ENCODE data around the gene ETS2. TPM values are rescaled to one million over a fixed set of nuclear protein-coding genes. Genes with fewer than 3 reads are reported as not detected.

ETS2 gene
- total and polyA plus RNA-seq, 10 of the 15 experiments (the other 5 are each of a cell fraction or from before 2014, with no cell fraction given) = 0.52 to 8.6 (median 3.8) TPM

DNA sequence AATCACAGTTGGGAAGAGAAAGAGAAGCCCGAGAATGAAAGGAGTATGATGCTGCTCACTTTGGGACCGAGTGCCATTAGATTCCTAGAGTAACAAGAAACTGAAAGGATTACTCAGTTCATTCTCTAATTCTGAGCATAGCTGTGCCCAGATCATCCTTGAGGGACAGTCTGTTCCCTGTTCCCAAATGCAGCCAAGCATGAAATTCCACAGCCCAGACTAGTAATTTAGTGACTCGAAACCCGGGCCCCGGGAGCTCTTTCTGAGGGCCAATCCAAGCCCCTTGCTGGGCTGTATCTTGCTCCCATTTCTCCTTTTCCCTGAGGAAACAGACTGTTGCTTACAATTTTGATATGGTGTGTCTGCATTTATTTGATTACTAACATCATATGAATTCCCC, 30.0 kb upstream of the ETS2 start (continued):
- TF ChIP-seq, protein P1, sequence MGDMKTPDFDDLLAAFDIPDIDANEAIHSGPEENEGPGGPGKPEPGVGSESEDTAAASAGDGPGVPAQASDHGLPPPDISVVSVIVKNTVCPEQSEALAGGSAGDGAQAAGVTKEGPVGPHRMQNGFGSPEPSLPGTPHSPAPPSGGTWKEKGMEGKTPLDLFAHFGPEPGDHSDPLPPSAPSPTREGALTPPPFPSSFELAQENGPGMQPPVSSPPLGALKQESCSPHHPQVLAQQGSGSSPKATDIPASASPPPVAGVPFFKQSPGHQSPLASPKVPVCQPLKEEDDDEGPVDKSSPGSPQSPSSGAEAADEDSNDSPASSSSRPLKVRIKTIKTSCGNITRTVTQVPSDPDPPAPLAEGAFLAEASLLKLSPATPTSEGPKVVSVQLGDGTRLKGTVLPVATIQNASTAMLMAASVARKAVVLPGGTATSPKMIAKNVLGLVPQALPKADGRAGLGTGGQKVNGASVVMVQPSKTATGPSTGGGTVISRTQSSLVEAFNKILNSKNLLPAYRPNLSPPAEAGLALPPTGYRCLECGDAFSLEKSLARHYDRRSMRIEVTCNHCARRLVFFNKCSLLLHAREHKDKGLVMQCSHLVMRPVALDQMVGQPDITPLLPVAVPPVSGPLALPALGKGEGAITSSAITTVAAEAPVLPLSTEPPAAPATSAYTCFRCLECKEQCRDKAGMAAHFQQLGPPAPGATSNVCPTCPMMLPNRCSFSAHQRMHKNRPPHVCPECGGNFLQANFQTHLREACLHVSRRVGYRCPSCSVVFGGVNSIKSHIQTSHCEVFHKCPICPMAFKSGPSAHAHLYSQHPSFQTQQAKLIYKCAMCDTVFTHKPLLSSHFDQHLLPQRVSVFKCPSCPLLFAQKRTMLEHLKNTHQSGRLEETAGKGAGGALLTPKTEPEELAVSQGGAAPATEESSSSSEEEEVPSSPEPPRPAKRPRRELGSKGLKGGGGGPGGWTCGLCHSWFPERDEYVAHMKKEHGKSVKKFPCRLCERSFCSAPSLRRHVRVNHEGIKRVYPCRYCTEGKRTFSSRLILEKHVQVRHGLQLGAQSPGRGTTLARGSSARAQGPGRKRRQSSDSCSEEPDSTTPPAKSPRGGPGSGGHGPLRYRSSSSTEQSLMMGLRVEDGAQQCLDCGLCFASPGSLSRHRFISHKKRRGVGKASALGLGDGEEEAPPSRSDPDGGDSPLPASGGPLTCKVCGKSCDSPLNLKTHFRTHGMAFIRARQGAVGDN (IDR thresholded peaks at IDR 0.05) = no peak

DNA sequence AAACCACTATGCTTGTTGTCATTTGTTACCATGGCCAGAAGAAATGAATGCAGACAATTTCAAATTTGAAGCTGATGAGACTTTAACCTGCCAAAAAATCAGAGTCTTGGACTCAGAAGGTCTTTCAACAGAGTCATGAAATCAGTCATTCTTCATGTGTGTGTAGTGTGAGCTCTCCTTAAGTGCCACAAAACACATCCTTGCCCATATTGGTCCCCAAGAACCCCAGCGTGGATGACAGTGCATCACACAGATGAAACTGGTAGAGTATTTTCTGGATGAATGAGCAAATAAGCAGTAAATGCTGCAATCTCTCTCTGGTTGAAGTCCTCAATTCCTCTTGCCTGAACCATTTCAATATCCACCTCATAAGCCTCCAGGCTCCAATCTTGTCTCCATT, 28.7 kb upstream of the ETS2 start:
- no peak for ATAC-seq
- no peak overlapping the region for H3K9ac ChIP-seq (ENCODE audit: control insufficient read depth, insufficient read depth, low read length)
- TF ChIP-seq YBX1 (IDR thresholded peaks at IDR 0.05) (no peak), CBFB (IDR thresholded peaks at IDR 0.05; ENCODE audit: low read depth) (no peak), CEBPB (IDR thresholded peaks at IDR 0.05; ENCODE audit: borderline replicate concordance in 1 of 2, low read depth in 2 of 2, low read length in 2 of 2) (no peak), GABPA (IDR thresholded peaks at IDR 0.05; ENCODE audit: low read depth) (no peak)
- TF ChIP-seq, protein P2, sequence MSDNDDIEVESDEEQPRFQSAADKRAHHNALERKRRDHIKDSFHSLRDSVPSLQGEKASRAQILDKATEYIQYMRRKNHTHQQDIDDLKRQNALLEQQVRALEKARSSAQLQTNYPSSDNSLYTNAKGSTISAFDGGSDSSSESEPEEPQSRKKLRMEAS (IDR thresholded peaks at IDR 0.05; ENCODE audit: low read depth, low read length) = no peak
- H3K79me2 ChIP-seq (ENCODE audit: control insufficient read depth, insufficient read depth, low read length) = no peaks in the 10 kb centered on the region
- in situ Hi-C loops (cut with MboI) = no loop called here
- no peak overlapping the region for H2AFZ ChIP-seq (ENCODE audit: control insufficient read depth, low read depth, low read length)
- peaks cover 12% of the 10 kb centered on the region for H3K9me3 ChIP-seq (replicated peaks; ENCODE audit: control insufficient read depth, insufficient read depth, low read length)
- no TSS peak for BruUV-seq (replicated peaks)
- no peak overlapping the region for H3K4me2 ChIP-seq (ENCODE audit: control insufficient read depth, insufficient read depth)
- CTCF ChIA-PET = interaction anchor here (1.7 kb wide), 1 partner anchor 27 kb away, joined by 3 read pairs; no protein-coding TSS in a partner anchor
- H4K20me1 ChIP-seq (ENCODE audit: control insufficient read depth, insufficient read depth) = no peaks in the 10 kb centered on the region
- RAD21 ChIA-PET (ENCODE audit: unreplicated experiment) = no interaction called here
- no peak overlapping the region for H3K4me3 ChIP-seq
- intact Hi-C loops (cut with micrococcal nuclease; ENCODE audit: unreplicated experiment) = no loop called here
- H3K36me3 ChIP-seq (ENCODE audit: control insufficient read depth in 2 of 2, insufficient read depth in 2 of 2, low read length in 1 of 2) = no peaks in the 10 kb centered on the region
- FAIRE-seq = no peak
- WGBS (ENCODE audit: insufficient coverage, insufficient replicate concordance, low lambda C conversion rate, missing lambda C conversion rate) = 5% methylated on average over 1 of the region's 1 CpG
- SMC1A ChIA-PET (ENCODE audit: uncharacterized antibody, unreplicated experiment) = interaction anchor here (0.9 to 1.2 kb wide), 2 partner anchors 9 to 22 kb away, joined by 3 to 7 read pairs; no protein-coding TSS in a partner anchor
- POLR2A ChIA-PET = interaction anchor here (0.6 kb wide), 1 partner anchor 26 kb away, joined by 3 read pairs; no protein-coding TSS in a partner anchor
- no peaks in the 10 kb centered on the region for H3K27me3 ChIP-seq (replicated peaks in 1 of 2; ENCODE audit: control insufficient read depth in 2 of 2, insufficient read depth in 2 of 2, low read length in 1 of 2)
- H3K4me1 ChIP-seq (ENCODE audit: control insufficient read depth, insufficient read depth, low read length) = peaks cover 19% of the 10 kb centered on the region
- no peak for DNase-seq (ENCODE audit: low read depth, low spot score)
- no peak overlapping the region for H3K27ac ChIP-seq (ENCODE audit: control insufficient read depth, insufficient read depth)
